Stimulated activated CD4-positive, alpha-beta T cell treated with anti-CD3 and anti-CD28 coated beads, TNF-alpha, amount 100 ng/mL, for 48 hours (primary cell): ENCODE results near the gene DOCK11.

Experiments used
- DNase-seq, 3 donors: peaks; one replicate each; pipeline ENCODE4 v3.0.0-alpha.2; 2020; ENCODE audit warnings: low read depth in 3 of 3

DOCK11 gene

DNA sequence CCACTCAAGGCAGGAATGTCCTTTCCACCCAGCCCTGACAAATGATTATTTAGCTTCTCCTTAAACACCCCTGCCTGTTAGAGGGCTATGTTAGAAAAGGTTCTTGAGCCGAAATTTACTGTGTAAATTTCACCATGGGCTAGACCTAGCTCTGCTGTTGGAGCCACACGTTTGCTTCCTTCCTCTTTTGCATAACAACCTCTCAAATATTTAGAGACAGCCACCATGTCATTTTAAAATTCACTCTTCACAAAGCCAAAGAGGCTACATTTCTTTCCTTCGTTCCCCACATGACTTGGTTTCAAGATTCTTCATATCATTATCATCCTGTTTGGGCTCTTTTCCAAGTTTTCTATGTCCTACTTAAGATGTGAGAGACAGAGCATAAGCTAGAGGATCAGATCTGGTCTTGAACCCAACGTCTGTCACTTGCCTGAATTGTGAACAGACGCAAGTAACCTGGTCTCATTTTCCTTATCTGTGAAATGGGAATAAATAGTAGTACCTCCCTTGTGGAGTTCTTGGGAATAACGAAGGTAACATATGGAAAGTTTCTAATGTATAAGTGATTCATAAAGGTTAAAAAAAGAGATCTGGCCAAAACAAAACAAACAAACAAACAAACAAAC, 6.7 kb downstream of the DOCK11 start:
- no peak for DNase-seq

DNA sequence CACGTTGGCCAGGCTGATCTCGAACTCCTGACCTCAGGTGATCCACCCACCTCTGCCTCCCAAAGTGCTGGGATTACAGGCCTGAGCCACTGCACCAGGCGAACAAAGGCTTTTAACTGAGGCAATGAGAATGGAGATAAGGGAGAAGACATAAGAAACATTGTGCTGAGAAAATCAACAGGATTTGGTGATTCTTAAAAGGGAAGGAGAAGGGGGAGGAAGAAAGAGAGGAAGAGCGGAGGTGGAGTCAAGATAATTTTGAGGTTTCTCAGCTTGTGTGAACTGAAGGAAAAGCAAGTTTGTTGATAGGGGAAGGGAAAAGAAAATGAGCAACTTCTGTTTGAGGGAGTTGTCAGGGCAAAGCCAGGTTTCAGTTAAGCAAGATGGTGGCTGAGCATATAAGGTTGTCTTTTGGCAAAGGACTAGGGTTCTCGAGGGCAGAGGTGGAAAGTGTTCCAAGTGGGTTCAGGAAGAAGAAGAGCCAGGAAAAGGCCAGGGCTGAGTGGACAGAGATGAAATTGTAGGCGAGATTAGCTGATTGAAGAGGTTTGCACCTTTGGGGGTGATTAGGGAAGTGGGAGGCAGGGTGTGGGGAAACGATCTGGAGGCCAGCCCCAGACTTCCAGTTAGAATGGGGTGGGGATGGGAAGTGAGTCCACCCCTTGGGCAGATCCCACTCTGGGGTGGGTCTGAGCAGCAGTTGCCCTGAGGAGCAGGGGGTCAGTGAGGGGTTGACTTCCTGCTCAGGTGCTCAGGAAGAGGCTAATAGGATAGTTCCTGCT, 7.8 kb downstream of the DOCK11 start:
- no peak for DNase-seq

DNA sequence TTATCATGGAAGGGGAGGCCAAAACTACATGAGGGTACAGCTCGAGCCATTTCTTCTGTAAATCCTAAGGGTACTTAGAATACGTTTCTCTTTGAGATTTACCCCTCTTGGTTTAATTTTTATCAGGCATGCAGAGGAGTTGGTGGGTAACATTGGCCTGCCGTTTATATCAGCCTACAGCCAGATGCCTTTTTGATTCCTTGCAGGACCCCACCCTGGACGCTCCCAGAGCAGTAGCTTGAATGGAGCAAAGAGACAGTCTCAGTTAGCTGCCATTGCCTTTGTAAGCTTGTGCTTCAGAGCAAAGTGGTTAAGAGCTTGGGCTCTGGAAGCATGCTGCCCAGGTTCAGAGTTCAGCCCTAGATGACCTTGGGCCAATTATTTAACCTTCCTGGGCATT, 9.0 kb downstream of the DOCK11 start:
- no peak for DNase-seq

DNA sequence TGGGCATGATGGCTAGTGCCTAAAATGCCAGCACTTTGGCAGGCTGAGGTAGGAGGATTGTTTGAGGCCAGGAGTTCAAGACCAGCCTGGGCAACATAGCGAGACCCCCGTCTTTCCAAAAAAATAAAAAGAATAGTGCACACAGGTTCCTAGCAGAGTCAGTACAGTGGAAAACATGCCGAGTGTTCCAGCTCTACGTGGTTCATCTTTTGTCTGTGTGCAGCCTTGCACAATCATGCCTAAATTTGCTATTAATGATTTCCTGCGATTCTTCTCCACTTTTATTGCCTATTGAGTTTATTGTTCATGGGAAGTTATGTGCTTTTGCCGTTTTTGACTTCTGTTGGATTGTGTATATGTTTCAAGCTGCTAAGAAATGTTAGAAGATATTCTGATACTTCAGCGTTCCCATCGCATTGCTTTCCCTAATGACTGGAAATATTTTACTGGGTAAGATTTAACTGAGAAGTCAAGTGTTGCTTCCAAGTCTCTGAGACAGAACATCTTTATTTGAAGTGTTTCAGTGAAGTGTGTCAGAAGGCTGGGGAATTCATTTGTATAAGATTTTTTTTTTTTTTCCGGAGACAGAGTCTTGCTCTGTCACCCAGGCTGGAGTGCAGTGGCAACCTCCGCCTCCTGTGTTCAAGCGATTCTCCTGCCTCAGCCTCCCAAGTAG, 11.3 kb downstream of the DOCK11 start:
- no peak for DNase-seq

GRCh38 chrX:118507766-118508165, 12.2 kb downstream of the DOCK11 start:
- no peak for DNase-seq

DNA sequence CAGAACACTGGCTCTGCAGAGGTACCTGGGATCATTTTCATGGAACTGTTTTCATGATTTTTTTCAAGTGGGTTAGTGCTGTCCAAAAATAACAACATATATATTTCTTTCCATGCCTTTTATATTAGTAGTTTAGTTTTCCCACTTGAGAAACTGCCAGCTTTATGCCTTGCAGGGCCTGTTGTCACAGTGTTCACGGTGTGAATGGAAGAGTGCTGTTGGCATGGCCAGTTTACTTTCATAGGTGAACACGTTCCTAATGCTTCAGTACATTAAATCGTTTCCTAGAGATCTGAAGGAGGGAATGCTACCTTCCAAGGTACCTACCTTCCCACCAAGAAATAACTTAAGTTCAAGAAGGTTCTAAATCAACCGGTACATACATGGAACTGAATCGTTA, 12.6 kb downstream of the DOCK11 start:
- DNase-seq, result no peak

GRCh38 chrX:118508635-118509034, 13.0 kb downstream of the DOCK11 start:
- DNase-seq, result no peak

GRCh38 chrX:118510111-118510510, 14.5 kb downstream of the DOCK11 start:
- no peak for DNase-seq

- DNase-seq, result no peak
Observed at GRCh38 chrX:118513120-118513898, 17.7 kb downstream of the DOCK11 start.

DNA sequence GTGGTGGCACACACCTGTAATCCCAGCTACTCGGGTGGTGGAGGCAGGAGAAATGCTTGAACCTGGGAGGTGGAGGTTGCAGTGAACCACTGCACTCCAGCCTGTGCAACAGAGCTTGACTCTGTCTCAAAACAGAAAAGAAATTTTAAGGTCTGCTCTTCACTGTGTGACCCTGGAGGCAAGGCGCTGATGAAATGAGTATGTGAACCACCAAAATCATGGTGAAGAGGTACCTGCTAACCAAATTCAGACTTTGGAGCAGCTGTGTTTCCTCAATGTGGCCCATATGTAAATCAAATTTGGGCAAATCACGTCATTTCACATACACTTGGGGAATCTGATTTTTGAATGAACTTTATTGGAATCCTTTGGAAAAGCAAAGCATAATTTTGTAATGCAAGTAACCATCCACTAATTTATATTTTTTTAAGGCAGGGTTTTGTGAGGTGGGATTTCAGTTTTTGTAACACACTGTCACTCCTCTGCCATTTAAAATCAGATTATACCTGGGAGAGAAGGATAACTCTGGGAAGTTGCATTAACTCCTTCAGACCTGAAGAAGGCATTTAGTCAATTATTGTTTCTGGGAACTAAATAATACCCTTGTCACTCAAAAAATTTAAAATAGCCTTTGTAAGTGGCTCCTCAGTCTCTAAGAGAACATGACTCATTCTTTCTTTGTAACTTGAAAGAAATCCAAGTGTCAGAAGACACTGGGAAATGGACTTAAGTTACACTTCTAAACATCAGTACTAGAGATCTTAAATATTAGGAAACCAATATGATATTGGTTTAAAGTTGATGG, 24.0 kb downstream of the DOCK11 start:
- no peak for DNase-seq

DNA sequence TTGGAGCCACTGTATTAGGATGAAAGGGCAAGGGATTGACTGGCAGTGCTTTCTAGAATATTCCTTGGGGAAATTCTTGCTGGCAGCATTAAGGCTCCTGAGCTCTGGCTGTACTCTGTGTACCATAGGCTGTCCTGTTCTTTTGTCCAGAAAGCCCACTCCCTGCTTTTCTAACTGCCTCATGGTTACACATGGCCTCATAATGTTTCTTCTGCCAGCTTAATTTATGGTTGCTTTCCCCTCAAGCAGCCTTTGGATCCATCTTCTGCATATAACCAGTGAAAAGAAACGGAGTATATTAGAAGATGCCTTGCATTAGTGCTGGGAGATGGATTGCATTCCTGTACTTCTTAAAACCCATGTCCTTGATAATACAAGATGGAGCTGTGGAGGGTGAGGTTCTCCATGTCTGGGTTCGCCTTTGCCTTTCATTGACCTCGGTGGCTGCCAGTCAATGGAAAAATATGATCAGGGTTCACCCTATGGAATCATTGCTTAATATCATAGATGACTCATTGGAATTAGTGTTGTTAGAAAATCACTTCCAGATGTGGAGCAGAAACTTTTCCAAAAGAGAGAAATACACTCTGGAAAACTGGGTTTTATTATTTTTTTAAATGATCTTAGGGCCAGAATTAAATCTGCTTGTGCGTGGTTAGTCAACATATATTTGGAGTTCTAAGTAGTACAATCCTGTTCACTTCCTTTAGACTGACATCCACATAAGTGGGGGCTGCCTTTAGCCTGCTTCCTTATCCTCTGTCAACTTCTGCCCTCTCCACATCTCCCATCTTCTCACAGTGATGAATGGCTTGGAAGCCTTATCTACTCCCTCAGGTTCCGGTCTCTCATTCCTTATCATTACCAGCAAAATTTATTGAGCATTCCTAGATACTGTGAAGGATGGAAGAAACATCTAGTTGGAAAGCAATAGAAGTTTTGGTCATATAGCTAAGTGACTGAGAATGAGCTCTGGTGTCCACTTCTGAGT, 24.9 kb downstream of the DOCK11 start:
- DNase-seq, result no peak

GRCh38 chrX:118521435-118521834, 25.8 kb downstream of the DOCK11 start:
- no peak for DNase-seq

GRCh38 chrX:118522230-118522926, 26.8 kb downstream of the DOCK11 start:
- DNase-seq, result no peak

GRCh38 chrX:118523920-118524319, 28.3 kb downstream of the DOCK11 start:
- no peak for DNase-seq

DNA sequence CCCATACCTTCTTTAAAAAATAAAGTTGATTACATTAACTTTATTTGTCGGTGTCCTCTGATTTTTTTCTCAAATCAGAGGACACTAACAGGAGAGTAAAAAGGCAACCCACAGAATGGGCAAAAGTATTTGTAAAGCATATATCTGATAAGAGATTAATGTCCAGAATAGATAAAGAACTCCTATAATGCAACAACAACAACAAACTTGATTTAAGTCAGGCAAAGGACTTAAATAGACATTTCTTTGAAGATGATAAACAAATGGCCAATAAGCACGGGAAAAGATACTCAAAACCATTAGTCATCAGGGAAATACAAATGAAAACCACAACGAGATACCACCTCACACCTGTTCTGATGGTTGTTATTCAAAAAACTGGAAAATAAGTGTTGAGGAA, 28.7 kb downstream of the DOCK11 start:
- DNase-seq, result no peak

DNA sequence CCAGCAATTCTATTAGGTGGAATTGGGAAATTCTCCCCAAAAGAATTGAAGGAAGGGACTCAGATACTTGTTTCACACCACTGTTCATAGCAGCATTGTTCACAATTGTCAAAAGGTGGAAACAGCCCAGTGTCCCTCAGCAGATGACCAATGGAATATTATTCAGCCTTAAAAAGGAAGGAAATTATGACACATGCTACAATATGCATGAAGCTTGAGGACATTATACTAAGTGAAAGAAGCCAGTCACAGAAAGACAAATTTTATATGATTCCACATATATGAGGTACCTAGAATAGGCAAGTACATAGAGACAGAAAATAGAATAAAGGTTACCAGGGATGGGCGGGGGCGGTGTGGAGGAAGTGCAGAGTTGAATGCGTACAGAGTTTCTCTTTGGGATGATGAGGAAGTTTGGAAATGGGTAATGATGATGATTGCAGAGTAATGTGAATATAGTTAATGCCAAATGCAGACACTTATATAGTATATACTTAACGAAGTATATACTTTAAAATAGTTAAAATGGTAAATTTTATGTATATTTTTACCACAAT, 29.6 kb downstream of the DOCK11 start:
- no peak for DNase-seq

DNA sequence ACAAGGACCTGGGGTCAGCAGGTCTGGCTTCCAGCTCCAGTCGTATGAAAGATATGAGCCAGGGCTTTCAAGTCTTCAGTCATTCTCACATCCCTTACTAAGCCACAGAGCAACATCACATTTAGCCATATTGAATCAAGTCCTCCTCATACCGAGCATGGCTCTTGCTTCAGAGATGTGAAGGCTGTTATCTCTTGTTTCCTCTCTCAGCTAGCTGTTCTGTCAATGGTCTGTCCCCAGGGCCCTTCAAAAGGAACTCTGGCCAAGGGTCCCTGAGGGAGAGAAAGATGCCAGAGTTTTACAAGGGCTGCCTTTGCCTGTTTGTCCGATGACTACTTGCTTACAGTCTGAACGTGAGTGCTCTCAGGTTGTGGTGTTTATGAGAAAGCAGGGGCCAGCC, 30.5 kb downstream of the DOCK11 start:
- DNase-seq, result no peak

DNA sequence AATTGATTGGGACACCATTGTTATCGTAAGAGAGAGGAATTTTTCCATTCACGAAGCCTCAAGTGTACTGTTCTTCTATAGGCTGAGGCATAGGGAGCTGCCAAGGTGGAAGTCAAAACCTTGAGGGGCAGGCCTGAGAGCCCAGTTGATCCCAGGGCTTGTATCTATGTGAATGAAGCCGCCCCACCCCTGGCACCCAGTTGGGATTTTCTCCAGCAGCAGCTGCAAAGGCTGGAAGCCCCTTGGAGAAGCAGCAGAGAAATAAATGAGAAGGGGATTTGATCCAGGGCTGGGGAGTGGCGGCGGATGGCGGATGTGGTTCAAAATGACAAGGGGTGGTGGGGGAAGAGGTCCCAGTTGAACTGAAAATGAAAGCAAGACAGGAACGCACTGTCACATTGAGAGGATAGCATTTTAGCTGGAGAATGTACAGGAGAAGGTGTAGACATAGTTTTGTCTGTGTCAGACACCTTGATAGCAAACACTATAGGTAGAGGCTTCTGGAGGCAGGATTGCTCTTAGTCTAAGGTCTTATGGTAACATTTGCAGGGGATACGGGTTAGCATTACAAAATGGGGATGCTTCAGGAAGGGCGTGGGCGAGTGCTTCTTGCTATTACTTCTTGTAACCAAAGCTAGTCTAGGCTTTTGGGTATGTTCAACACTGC, 32.6 kb downstream of the DOCK11 start:
- DNase-seq, result peak in 1 of 3 donors; percentile 31
